Upper lobe of left lung (tissue), 6 donors: Measurements from ENCODE around the gene LYPD8. TPM values are rescaled to one million over a fixed set of nuclear protein-coding genes. Genes with fewer than 3 reads are reported as not detected.
A peak's percentile ranks its signal among the peaks of the same experiment; 100 is the strongest.

Experiments
- ATAC-seq, 2 donors: fragments of 200-7000 bp; cut with Tn5 transposase; one replicate each; pipeline ENCODE4 v1.9.1; 2022; ENCODE audit warnings: mild to moderate bottlenecking in 2 of 2, moderate library complexity in 2 of 2; ENCODE audit not compliant: low FRiP score in 2 of 2
- DNase-seq, 2 donors: peaks; one replicate each; pipeline ENCODE4 v3.0.0-alpha.2; 2019 to 2020
- H3K27ac ChIP-seq, 4 donors: fragments of 200-600 bp; sonication (generic); one replicate each; pipeline ENCODE4 v1.5.1; 2016 to 2019
- H3K27me3 ChIP-seq, 4 donors: fragments of 200-600 bp; sonication (generic); one replicate each; pipeline ENCODE4 v1.5.1; 2017 to 2019
- H3K36me3 ChIP-seq, 4 donors: fragments of 200-600 bp; sonication (generic); one replicate each; pipeline ENCODE4 v1.5.1; 2016 to 2019
- H3K4me1 ChIP-seq, 4 donors: fragments of 200-600 bp; sonication (generic); one replicate each; pipeline ENCODE4 v1.5.1; 2018 to 2019
- H3K4me3 ChIP-seq, 4 donors: fragments of 200-600 bp; sonication (generic); one replicate each; pipeline ENCODE4 v1.5.1; 2017 to 2019; ENCODE audit warnings: mild to moderate bottlenecking in 2 of 4, moderate library complexity in 1 of 4
- H3K9me3 ChIP-seq, 4 donors: fragments of 200-600 bp; sonication (generic); one replicate each; pipeline ENCODE4 v1.5.1; 2018 to 2019
- EP300 ChIP-seq, 4 donors: sonication (generic); formaldehyde crosslinking; IDR thresholded peaks; one replicate each; pipeline ENCODE4 v1.5.1; 2017; ENCODE audit warnings: antibody characterized with exemption in 4 of 4, control low read depth in 2 of 4
- POLR2A ChIP-seq, 4 donors: fragments of 450-650 bp; IDR thresholded peaks; one replicate each; pipeline ENCODE4 v1.5.1; 2016 to 2017; ENCODE audit warnings: antibody characterized with exemption in 4 of 4, mild to moderate bottlenecking in 2 of 4
- POLR2AphosphoS5 ChIP-seq, 2 donors: sonication (generic); formaldehyde crosslinking; IDR thresholded peaks; one replicate each; pipeline ENCODE4 v1.5.1; 2017; ENCODE audit warnings: antibody characterized with exemption in 2 of 2
- WGBS, 2 donors: methylation state at CpG; one replicate each; pipeline ENCODE4 v1.1.5; 2017 to 2018; 5-methylcytosine and 5-hydroxymethylcytosine counted together
- total RNA-seq, 6 donors: library from RNA; depleted of rRNA in 4 of 6; stranded (reverse); fragments of >200 nt in 4 of 6; gene quantifications; one replicate each; pipeline versions ENCODE4 v1.1.0 to v1.2.1, GENCODE V29; 2016 to 2021
- TF ChIP-seq, protein P1 (sequence below), 6 experiments: fragments of 450-650 bp in 4 of 6; fragments of 200-600 bp in 2 of 6; sonication (generic) in 2 of 6; IDR thresholded peaks; one replicate each; pipeline ENCODE4 v1.5.1; 2016 to 2019; ENCODE audit warnings: antibody characterized with exemption in 6 of 6
- donor health status: DM: no; HTN: no; CAD: no; lungs with moderate emphysema.
- donor health status: DM: no; HTN: yes; CAD: no; lungs with severe emphysema.

The LYPD8 gene
- total RNA-seq, 6 donors from 2014 or later, result not detected

- Histone ChIP-seq H3K4me1 (peaks cover 0 to 8% (median 0%) of the 10 kb centered on the region in 4 donors), H3K4me3 (no peak overlapping the region), H3K27ac (peak overlapping the region in 3 of 4 donors; percentile 6 to 53 (median 40)), H3K27me3 (no peaks in the 10 kb centered on the region), H3K9me3 (peaks cover 0 to 11% (median 8%) of the 10 kb centered on the region in 4 donors), H3K36me3 (no peaks in the 10 kb centered on the region)
- ATAC-seq (peak in 1 of 2 donors; percentile 64), DNase-seq (no peak)
- WGBS, 2 donors, result 58 to 63% methylated on average over 4 of the region's 4 CpGs
- TF ChIP-seq EP300 (IDR thresholded peaks at IDR 0.05), result no peak
Observed at GRCh38 chr1:248710305-248710900, 45.2 kb downstream of the LYPD8 start.

DNA sequence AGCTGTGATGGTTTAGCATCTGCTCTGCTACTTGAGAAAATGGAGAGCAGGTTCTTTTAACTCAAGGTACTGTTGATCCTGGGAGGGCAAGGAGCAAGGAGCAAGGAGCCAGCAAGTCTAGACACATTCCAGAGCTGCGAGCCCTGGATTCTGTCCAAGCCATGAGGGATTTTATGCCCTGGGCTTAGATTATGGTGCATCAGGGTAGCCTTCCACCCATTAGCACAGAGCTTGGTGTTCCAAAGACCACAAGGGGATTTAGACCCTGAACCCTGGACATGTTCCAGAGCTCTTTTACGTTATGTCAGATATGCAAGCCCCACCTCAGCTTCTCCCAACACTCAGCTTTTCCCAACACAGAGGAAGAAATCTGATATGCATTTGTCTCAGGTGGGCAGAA, 51.0 kb downstream of the LYPD8 start:
- Histone ChIP-seq H3K4me3 (no peak overlapping the region), H3K4me1 (no peaks in the 10 kb centered on the region), H3K36me3 (no peaks in the 10 kb centered on the region), H3K27me3 (no peaks in the 10 kb centered on the region), H3K27ac (no peak overlapping the region), H3K9me3 (no peaks in the 10 kb centered on the region)
- ATAC-seq (no peak), DNase-seq (no peak)
- WGBS, 2 donors, result 61 to 80% methylated on average over 1 to 2 of the region's 2 CpGs
- TF ChIP-seq EP300 (IDR thresholded peaks at IDR 0.05), result no peak
- TF ChIP-seq POLR2A (IDR thresholded peaks at IDR 0.05), result no peak
- TF ChIP-seq POLR2AphosphoS5 (IDR thresholded peaks at IDR 0.05), result no peak
- TF ChIP-seq, protein P1, sequence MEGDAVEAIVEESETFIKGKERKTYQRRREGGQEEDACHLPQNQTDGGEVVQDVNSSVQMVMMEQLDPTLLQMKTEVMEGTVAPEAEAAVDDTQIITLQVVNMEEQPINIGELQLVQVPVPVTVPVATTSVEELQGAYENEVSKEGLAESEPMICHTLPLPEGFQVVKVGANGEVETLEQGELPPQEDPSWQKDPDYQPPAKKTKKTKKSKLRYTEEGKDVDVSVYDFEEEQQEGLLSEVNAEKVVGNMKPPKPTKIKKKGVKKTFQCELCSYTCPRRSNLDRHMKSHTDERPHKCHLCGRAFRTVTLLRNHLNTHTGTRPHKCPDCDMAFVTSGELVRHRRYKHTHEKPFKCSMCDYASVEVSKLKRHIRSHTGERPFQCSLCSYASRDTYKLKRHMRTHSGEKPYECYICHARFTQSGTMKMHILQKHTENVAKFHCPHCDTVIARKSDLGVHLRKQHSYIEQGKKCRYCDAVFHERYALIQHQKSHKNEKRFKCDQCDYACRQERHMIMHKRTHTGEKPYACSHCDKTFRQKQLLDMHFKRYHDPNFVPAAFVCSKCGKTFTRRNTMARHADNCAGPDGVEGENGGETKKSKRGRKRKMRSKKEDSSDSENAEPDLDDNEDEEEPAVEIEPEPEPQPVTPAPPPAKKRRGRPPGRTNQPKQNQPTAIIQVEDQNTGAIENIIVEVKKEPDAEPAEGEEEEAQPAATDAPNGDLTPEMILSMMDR (IDR thresholded peaks at IDR 0.05), result no peak

DNA sequence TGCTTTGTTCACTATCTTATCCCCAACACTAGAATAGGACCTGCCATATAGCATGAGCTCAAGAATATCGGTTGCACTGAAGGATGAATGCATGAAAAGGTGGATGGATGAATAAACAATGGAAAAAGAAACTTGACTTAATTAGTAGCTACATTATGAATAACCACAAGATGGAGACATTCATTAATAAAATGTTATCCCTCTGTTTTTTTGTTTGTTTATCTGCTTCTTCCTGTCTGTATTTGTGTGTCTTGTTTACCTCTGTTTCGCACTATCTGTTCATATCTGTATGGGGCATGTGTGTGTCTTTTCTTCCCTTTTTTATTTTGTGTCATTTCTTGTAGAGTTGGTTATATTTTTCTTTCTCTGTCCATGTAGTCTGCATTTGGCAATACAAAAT, 51.9 kb downstream of the LYPD8 start:
- Histone ChIP-seq H3K4me3 (no peak overlapping the region), H3K4me1 (no peaks in the 10 kb centered on the region), H3K27ac (no peak overlapping the region), H3K36me3 (no peaks in the 10 kb centered on the region), H3K9me3 (no peaks in the 10 kb centered on the region), H3K27me3 (no peaks in the 10 kb centered on the region)
- DNase-seq (no peak), ATAC-seq (no peak)
- TF ChIP-seq, protein P1 (IDR thresholded peaks at IDR 0.05), result no peak
- TF ChIP-seq POLR2A (IDR thresholded peaks at IDR 0.05) (no peak), EP300 (IDR thresholded peaks at IDR 0.05) (no peak), POLR2AphosphoS5 (IDR thresholded peaks at IDR 0.05) (no peak)
- 81 to 84% methylated on average over 2 of the region's 2 CpGs for WGBS, 2 donors

DNA sequence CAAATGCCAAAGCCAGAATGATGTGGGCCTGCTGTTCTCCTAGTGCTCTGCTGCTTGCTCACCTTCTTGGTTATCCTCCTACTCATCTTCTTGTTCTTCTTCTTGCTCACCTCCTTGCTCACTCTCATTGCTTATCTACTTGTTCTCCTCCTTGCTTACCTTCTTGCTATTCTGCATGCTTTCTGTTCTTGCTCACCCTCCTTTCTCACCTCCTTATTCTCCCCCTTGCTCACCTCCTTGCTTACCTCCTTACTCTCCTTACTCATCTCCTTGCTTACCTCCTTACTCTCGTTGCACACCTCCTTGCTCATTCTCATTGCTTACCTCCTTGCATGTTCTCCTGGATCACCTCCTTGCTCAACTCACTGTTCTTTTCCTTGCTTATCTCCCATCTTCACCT, 52.8 kb downstream of the LYPD8 start, which contains the start of gene OR14I1:
Gene OR14I1 (minus strand): TSS at position 53 of the 400 bp plus-strand sequence.
- H3K27ac ChIP-seq, result no peak within 1 kb of the TSS
- no peaks in the 10 kb centered on the region for H3K4me1 ChIP-seq
- no peaks in the 10 kb centered on the region for H3K36me3 ChIP-seq
- WGBS, 2 donors, result 33 to 71% methylated on average over 1 of the region's 1 CpG
- H3K4me3 ChIP-seq, result no peak within 1 kb of the TSS
- DNase-seq, result no peak
- no peak for TF ChIP-seq POLR2A (IDR thresholded peaks at IDR 0.05)
- TF ChIP-seq, protein P1 (IDR thresholded peaks at IDR 0.05), result no peak
- TF ChIP-seq POLR2AphosphoS5 (IDR thresholded peaks at IDR 0.05), result no peak
- no peak for TF ChIP-seq EP300 (IDR thresholded peaks at IDR 0.05)
- no peaks in the 10 kb centered on the region for H3K9me3 ChIP-seq
- no peaks in the 10 kb centered on the region for H3K27me3 ChIP-seq
- ATAC-seq, result no peak

GRCh38 chr1:248699099-248699498, 56.5 kb downstream of the LYPD8 start:
- WGBS, 2 donors, result 44 to 52% methylated on average over 1 of the region's 1 CpG

More at GRCh38 chr1:248699099-248699498, 56.5 kb downstream of the LYPD8 start:
- Histone ChIP-seq H3K4me3 (no peak overlapping the region), H3K4me1 (no peaks in the 10 kb centered on the region), H3K36me3 (no peaks in the 10 kb centered on the region), H3K27me3 (no peaks in the 10 kb centered on the region), H3K9me3 (no peaks in the 10 kb centered on the region), H3K27ac (no peak overlapping the region)
- TF ChIP-seq EP300 (IDR thresholded peaks at IDR 0.05) (no peak), POLR2AphosphoS5 (IDR thresholded peaks at IDR 0.05) (no peak), POLR2A (IDR thresholded peaks at IDR 0.05) (no peak)
- TF ChIP-seq, protein P1 (IDR thresholded peaks at IDR 0.05), result no peak
- no peak for ATAC-seq
- DNase-seq, result no peak
